ENCODE data around the gene ARG1.
A peak's percentile ranks its signal among the peaks of the same experiment; 100 is the strongest.

The ARG1 gene

DNA sequence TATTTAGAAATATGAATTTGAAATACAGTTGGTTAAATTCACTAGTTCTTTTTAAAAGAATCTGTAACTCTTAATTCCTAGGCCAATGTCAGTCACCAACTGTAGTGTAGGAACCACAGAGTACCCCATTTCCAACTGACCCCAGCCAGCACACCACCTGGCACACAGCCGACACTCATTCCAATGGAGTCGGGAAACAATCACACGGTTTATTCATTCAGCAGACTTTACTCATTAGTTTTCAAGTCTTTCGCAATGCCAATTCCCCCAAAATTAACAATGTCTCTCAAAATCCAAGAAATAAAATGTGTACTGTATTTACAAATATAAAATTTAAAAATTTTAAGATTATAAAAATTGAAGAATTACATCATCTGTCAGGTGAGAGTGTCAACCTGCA is 13.5 kb downstream of the ARG1 start:
- DNase-seq (ENCODE audit: low read depth), result no peak

DNA sequence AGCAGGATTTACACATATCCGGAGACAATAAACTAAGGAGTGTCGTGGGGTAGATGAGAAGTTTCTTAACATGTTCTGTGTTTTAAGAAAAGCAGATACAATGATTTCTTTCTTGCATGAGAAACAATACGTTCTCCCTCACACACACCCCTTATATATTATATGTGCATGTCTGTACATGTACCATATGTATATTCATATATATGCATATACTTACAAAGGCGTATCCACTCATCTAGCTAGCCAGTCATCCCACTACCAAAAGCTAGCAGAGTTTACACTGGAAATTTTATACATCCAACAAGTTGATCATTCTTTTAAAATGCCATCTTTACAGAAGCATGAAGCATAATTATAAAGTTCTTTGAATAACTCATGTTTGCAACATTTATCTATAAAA is 14.9 kb downstream of the ARG1 start:
- DNase-seq (ENCODE audit: low read depth), result no peak

DNA sequence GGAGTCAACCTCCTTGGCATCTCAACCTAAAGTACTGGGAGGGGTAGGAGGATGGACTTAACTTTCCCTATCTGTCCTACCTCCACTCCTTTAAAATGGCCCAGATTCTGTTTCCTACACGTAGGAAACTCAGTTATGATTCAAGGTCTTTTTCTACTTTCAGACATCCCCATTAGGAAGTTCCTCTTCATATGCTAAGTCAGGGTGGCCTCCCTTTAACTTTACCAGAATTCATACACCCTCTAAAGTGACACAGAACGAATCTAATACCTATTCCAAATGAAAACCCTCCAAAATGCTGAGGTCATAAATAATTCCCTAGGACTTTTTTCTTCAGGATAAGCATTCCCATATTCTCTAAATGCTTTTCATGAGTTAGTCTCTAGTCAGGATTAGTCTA is 15.6 kb downstream of the ARG1 start:
- no peak for DNase-seq (ENCODE audit: low read depth)

DNA sequence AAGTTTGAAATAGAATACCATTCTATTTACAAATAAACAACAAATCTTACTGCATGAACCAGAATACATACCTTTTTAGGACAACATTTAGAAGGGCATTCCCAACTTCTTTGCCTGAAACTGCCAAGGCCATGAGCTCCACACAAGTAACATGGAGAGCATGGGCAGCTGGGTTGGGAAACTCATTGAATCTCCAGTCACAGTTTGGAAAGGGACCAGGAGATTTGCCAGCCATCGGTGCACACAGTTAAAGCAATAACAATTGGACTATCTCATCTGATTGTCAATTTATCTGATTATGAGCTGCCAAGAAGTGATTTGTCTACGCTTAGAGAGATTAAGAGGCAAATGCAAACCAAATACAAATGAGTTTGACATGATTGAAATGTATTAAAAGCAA is 19.9 kb downstream of the ARG1 start:
- no peak for DNase-seq (ENCODE audit: low read depth)

DNA sequence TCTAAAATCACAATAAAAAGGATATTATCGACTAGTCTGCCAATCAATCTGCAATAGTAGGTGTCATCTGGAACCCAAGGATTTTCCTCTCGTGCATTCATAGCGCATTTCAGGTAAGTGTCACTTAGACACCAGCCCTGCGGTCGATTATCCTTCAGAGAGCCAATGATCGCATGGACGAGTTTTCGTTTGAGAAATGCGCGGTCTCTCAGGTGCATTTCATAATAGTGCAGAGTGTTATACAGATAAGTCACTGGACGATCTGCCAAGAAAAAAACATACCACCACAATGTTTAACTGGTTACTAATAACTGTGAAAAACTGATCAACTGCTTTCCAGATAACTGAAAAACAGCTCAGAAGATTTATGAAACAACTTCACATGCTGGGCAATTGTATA is 21.0 kb downstream of the ARG1 start:
- DNase-seq (ENCODE audit: low read depth), result no peak

DNA sequence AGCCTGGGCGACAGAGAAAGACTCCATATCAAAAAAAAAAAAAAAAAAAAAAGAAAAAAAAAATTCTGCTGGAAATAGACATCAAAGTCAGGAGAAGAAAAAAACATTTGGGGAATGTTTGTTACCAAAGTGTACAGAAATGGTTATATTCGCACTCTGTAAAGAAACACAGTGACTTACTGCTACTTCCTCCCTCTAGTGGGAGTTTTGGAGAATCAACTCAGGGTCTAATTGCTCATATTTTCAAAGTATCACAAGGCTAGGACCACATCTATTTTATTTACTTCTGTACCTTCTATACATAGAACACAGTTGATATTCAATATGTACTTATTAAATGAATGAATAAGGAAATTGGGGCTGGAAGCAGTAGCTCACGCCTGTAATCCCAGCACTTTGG is 24.4 kb downstream of the ARG1 start:
- DNase-seq (ENCODE audit: low read depth), result peak; percentile 27

DNA sequence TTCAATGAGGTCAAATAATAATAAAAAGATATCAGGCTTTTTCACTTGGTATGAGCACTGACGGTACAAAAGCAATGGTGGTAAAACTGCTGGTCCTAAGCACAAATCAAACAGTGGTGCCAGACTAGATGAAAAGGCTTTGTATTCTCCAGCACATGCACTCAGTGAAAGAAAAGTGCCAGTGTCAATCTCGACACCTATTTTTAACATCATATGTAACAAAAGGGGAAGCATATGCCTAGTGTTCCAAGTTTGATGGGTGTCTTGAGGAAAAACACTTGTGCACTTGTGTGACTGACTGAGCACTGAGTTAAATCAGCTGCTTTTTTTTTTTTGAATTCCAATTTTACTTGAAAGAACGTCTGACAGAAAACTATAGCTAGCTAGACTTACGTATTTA is 27.7 kb downstream of the ARG1 start:
- DNase-seq (ENCODE audit: low read depth), result no peak

DNA sequence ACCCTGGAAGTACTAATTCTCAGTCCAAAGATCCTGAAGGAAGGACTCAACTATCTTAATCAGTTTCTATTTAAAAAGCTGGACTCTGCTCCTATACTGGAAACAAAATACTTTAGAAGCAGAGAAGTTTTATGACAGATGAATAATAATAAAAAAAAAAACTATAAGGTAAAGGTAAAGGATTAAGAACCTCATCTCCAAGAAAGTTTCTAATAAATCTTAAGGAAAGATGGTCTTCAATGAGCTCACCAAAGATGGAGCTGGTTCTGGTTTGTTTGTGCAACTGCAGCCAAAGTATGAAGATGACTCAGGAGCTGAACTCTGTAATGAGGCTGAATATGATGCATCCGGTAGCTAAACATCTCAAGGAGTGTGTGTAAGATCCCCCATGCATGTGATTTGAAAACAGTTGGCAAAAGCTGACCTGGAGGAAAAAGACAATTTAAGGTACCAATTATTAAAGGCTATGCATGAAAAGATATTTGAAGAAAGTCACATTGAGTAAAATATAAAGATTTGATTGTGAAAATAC is 29.8 kb downstream of the ARG1 start:
- peak; percentile 91 for DNase-seq (ENCODE audit: low read depth)

DNA sequence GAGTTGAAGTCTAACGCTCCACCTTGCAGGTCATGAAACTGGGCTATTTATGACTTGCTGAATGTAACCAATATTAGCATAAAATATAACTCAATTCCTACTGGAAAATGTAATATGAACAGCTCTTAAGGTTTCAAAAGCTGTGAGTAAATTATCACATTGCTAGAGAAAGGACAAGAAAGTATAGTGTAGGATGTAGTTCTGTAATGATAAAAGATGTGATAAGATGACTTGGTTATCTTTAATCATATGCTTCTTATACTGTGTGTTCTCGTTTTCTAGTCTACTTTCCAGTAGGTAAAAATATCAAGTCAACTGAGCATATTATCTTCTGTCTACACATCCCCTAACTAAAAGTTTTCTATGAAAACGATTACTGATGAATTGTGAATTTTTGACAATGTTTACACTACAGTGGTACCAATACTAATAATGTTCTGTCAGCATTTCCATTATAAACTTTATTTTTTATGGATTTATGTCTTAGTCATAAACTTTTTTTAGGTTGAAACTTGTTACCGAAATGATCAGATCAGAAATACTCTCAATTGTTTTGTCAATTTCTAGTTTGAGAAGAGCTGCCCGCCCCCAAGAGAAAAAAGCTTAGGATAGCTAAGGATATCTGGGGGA is 40.4 kb downstream of the ARG1 start:
- DNase-seq (ENCODE audit: low read depth), result no peak

DNA sequence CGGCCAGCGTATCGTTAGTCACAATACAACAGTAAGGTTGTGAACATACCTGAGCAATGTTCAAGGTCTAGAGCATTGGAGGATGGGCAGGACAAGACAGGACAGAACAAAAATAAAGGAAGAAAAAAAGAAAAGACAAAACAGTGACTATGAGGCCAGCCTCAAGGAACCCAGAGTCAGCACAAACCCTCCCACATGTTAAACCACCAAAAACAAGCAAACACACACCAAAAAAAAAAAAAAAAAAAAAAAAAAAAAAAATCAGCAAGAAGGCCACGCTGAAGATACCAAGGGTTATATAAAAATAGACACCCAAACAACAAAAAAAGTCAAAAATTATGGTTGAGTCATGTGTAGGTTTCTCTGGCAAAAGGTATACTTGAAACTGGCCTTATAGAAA is 42.2 kb downstream of the ARG1 start:
- no peak for DNase-seq (ENCODE audit: low read depth)

DNA sequence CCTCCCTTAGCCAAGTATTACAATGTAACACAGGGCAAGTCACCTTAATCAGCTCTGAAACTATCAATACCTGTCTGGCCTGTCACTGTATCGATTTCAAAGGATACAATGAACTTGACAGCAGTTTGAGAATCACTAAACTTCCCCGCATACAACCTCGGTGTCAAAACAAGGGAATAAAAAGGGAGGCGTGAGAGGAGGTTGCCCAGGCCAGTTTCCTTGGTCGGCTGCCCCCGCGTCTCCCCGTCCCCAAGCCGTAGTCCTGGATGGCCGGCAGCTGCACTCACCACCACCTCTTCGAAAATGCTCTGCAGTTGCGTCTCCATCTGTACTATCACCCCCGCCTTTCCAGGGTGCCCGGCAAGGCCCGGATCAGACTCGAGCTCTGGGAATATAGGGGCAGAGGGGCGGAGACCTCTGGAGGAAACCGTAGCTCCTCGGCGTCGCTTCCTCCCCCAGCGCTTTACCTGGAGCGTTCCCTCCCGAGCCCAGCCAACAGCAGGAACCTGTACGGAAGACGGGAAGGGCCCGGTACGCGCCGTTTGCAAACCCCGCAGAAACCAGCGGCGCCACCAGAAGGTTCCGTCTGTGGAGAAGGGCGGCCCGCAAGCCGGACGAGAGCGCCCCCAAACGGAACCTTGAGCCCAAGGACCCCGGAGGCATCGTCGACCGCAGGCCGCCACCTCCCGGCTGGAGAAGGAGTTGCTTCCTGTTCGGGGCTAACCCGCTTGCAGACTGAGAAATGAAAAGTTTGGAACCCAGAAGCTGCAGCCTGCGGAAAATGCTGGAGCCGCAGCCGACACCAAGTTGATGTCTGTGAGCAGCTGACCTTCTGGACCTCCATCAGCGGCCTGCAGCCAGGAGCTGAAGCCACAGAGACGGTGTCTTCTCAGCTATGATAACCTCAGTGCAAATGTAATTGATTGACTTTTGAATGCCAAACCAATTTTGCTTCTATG is 55.0 kb downstream of the ARG1 start, which contains the start of gene MED23:
Gene MED23, minus strand, starts transcription at position 519 of the 959 bp plus-strand sequence. Its CDS starts 193 bp downstream, at position 326.
- DNase-seq (ENCODE audit: low read depth), result peak; percentile 94

DNA sequence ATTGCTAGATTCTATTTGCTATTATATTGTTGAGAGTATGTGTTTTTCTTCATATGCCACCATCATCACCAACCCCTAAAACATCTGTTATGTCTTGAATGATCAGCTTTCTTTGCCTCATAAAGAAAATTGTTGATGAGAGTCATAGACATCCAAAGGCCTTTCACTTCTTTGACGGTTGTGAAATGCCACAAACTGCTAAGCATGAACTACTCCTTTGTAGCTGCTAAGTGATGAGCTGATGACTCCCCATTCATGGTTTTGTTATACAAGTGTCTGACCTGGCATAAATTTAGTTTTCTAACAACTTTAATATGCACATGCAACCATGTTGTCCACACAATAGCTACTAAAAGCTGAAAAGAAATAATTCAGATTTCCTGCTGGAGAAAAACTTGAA is 55.7 kb downstream of the ARG1 start:
- peak; percentile 18 for DNase-seq (ENCODE audit: low read depth)

DNA sequence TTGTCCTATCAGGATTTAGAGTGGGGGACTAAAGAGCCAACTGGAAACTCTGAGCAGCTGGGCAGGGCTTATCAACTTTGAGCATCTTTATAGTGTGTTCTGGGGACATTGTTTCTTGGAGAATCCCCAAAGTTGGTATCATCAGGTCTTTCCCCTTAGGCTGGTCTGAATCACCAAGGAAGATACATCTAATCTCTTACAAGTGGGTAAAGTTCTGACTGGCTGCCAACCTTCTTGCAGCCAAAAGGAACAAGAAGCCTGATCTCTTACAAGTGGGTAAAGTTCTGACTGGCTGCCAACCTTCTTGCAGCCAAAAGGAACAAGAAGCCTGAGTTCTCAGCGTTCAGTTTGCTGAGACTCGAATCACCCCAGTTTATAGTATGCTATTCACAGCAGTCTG is 56.6 kb downstream of the ARG1 start:
- DNase-seq (ENCODE audit: low read depth), result peak; percentile 3

DNA sequence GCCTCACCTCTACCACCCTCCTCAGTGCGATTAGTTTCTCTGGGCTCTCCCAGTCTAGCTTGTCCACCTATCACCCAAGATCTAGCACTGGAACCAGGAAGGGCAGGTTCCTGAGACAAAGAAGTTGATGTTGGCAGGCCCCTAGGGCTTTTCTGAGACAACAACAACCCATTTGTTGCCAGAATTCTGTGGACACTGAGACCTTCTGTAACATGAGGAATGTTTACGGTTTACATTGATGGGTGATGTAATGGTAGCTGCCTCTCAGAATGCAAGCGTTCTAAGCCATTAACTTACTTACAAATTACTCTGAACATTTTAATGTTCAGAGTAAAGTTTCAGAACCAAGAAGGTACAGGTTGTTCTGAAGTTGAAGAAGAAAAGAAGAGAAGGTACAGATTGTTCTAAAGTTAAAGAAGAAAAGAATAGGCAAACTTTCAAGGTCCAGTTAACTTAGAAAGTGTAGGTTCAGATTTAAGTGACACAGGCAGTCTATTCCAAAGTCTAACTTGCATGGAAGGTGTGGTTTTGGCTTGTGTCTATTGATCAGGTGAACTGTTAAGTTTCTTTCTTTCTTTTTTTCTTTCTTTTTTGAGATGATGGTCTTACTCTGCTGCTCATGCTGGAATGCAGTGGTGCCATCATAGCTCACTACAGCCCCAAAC is 58.7 kb downstream of the ARG1 start:
- no peak for DNase-seq (ENCODE audit: low read depth)
